NCI-H345 treated with DMSO at 0.1 percent for 48 hours (cell line): ENCODE results near the gene FHOD3.

Source experiments
- DNase-seq: peaks from one replicate; lab custom pipeline; 2025; ENCODE audit not compliant: unreplicated experiment; lab: John Stamatoyannopoulos, UW

FHOD3 gene

GRCh38 chr18:36724169-36724568 is 426.7 kb downstream of the FHOD3 start:
- DNase-seq: no peak

- DNase-seq: no peak
Measured at GRCh38 chr18:36724591-36725001, 427.1 kb downstream of the FHOD3 start.

GRCh38 chr18:36728345-36728744 is 430.8 kb downstream of the FHOD3 start:
- no peak for DNase-seq

- DNase-seq: no peak
Measured at GRCh38 chr18:36729197-36729596, 431.7 kb downstream of the FHOD3 start.

- no peak for DNase-seq
Measured at GRCh38 chr18:36732264-36732663, 434.8 kb downstream of the FHOD3 start.

- no peak for DNase-seq
Measured at GRCh38 chr18:36733150-36733549, 435.6 kb downstream of the FHOD3 start.

GRCh38 chr18:36734596-36734995 is 437.1 kb downstream of the FHOD3 start:
- DNase-seq: no peak

- no peak for DNase-seq
Measured at GRCh38 chr18:36735130-36735529, 437.6 kb downstream of the FHOD3 start.

GRCh38 chr18:36736094-36736493 is 438.6 kb downstream of the FHOD3 start:
- no peak for DNase-seq

GRCh38 chr18:36737316-36737715 is 439.8 kb downstream of the FHOD3 start:
- no peak for DNase-seq

- no peak for DNase-seq
Measured at GRCh38 chr18:36744261-36744876, 446.9 kb downstream of the FHOD3 start.

GRCh38 chr18:36745219-36745975 is 447.9 kb downstream of the FHOD3 start:
- no peak for DNase-seq

GRCh38 chr18:36752929-36753865 is 455.7 kb downstream of the FHOD3 start:
- no peak for DNase-seq

- DNase-seq: no peak
Measured at GRCh38 chr18:36756242-36756641, 458.7 kb downstream of the FHOD3 start.

- peak; percentile 25 for DNase-seq
Measured at GRCh38 chr18:36757081-36757480, 459.6 kb downstream of the FHOD3 start.

GRCh38 chr18:36757991-36758390 is 460.5 kb downstream of the FHOD3 start:
- no peak for DNase-seq

GRCh38 chr18:36758623-36759022 is 461.1 kb downstream of the FHOD3 start:
- no peak for DNase-seq

GRCh38 chr18:36759167-36759776 is 461.8 kb downstream of the FHOD3 start:
- no peak for DNase-seq

GRCh38 chr18:36760598-36760997 is 463.1 kb downstream of the FHOD3 start:
- DNase-seq: no peak

- no peak for DNase-seq
Measured at GRCh38 chr18:36761186-36761698, 463.7 kb downstream of the FHOD3 start.

- no peak for DNase-seq
Measured at GRCh38 chr18:36762074-36762473, 464.6 kb downstream of the FHOD3 start.
